ENCODE results near the gene LRBA.

Gene LRBA

DNA sequence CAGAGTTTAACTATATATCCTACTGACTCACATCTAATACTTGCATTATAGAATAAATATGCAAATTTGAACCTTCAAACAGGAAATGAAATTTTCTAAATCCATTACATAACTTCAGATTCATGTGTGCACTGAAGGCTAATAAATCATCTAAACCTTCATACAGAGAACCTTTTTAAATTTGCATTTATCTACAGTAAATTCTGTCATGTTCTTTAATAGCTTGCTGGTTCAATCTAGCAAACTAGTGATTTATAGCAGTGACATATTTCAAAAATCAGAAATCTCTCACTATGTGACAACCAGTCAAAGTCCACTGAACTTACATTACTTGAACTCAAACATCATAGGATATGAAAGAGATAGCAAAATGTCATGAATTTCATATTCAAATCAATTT lies 65.1 kb downstream of the LRBA start:
- Histone ChIP-seq H3K9me3 (ENCODE audit: control insufficient read depth, insufficient read depth, low read length) (no peaks in the 10 kb centered on the region), H3K36me3 (ENCODE audit: control insufficient read depth, insufficient read depth, low read length) (no peaks in the 10 kb centered on the region), H3K9ac (ENCODE audit: low read depth, low read length) (no peak overlapping the region), H3K27me3 (ENCODE audit: control insufficient read depth, insufficient read depth, low read length) (no peaks in the 10 kb centered on the region), H3K4me3 (ENCODE audit: low read depth, low read length) (no peak overlapping the region), H3K4me1 (ENCODE audit: control insufficient read depth, insufficient read depth, low read length) (no peaks in the 10 kb centered on the region)

DNA sequence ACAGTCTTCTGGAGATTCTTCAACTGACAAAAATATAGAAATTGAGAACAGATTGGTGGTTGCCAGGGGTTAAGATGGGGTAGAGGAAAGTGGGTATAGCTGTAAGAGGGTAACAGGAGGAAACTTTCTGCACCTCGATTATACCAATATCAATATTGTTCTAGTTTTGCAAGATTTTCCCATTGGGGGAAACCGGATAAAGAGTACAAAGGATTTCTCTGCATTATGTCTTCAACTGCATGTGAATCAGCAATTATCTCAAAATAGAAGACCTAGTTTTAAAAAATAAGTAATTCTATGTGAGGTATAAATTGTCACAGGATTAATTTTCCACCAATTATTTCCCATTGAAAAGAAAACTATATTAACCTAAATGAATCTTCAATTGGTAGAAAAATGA lies 65.7 kb downstream of the LRBA start:
- Histone ChIP-seq H3K27me3 (ENCODE audit: control insufficient read depth, insufficient read depth, low read length) (no peaks in the 10 kb centered on the region), H3K4me1 (ENCODE audit: control insufficient read depth, insufficient read depth, low read length) (no peaks in the 10 kb centered on the region), H3K9me3 (ENCODE audit: control insufficient read depth, insufficient read depth, low read length) (no peaks in the 10 kb centered on the region), H3K9ac (ENCODE audit: low read depth, low read length) (no peak overlapping the region), H3K4me3 (ENCODE audit: low read depth, low read length) (no peak overlapping the region), H3K36me3 (ENCODE audit: control insufficient read depth, insufficient read depth, low read length) (no peaks in the 10 kb centered on the region)

DNA sequence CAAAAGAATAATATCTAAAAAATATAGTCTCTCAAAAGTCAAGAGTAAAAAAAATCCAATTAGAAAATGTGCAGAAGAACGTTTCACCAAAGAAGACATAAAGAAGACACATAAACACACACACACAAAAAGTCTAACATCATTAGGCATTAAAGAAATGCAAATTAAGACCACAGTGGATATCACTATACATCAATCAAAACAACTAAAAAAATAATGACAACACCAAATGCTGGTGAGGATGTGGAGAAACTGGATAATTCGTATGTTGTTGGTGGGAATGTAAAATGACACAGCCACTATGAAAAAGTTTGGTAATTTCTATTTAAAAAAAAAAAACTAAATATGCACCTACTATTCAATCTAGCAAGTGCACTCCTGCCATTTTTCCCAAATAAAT lies 66.4 kb downstream of the LRBA start:
- no peaks in the 10 kb centered on the region for H3K27me3 ChIP-seq (ENCODE audit: control insufficient read depth, insufficient read depth, low read length)

DNA sequence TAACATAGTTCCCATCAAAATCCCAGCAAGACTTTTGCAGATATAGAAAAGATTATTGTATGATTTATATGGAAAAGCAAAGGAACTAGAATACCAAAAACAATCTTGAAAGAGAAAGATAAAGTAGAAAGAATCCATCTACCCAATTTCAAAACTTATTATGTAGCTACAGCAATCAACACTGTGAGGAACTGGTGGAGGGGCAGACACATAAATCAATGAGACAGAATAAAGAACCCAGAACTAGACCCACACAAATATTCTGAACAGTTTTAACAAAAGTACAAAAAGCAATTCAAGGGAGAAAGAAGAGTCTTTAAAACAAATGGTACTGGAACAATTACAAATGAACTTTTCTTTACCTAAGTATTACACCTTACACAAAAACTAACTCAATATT lies 67.0 kb downstream of the LRBA start:
- Histone ChIP-seq H3K36me3 (ENCODE audit: control insufficient read depth, insufficient read depth, low read length) (no peaks in the 10 kb centered on the region), H3K4me1 (ENCODE audit: control insufficient read depth, insufficient read depth, low read length) (no peaks in the 10 kb centered on the region), H3K4me3 (ENCODE audit: low read depth, low read length) (no peak overlapping the region), H3K9ac (ENCODE audit: low read depth, low read length) (no peak overlapping the region), H3K9me3 (ENCODE audit: control insufficient read depth, insufficient read depth, low read length) (no peaks in the 10 kb centered on the region), H3K27me3 (ENCODE audit: control insufficient read depth, insufficient read depth, low read length) (no peaks in the 10 kb centered on the region)

More for the DNA sequence above, 66.4 kb downstream of the LRBA start:
- no peaks in the 10 kb centered on the region for H3K4me1 ChIP-seq (ENCODE audit: control insufficient read depth, insufficient read depth, low read length)
- no peaks in the 10 kb centered on the region for H3K9me3 ChIP-seq (ENCODE audit: control insufficient read depth, insufficient read depth, low read length)
- H3K9ac ChIP-seq (ENCODE audit: low read depth, low read length): no peak overlapping the region
- no peaks in the 10 kb centered on the region for H3K36me3 ChIP-seq (ENCODE audit: control insufficient read depth, insufficient read depth, low read length)
- no peak overlapping the region for H3K4me3 ChIP-seq (ENCODE audit: low read depth, low read length)

DNA sequence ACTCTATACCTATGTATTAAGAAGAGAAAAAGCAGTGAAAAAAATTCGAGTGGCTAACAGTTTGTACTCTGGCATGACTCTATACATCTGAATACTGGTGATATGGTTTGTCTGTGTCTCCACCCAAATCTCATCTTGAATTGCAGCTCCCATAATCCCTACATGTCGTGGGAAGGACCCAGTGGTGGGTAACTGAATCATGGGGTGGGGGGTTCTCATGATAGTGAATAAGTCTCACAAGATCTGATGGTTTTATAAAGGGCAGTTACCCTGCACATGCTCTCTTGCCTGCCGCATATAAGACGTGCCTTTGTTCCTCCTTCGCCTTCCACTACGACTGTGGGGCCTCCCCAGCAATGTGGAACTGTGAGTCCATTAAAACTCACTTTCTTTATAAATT lies 70.4 kb downstream of the LRBA start:
- no peaks in the 10 kb centered on the region for H3K9me3 ChIP-seq (ENCODE audit: control insufficient read depth, insufficient read depth, low read length)
- no peaks in the 10 kb centered on the region for H3K36me3 ChIP-seq (ENCODE audit: control insufficient read depth, insufficient read depth, low read length)
- H3K9ac ChIP-seq (ENCODE audit: low read depth, low read length): no peak overlapping the region
- no peaks in the 10 kb centered on the region for H3K4me1 ChIP-seq (ENCODE audit: control insufficient read depth, insufficient read depth, low read length)
- no peaks in the 10 kb centered on the region for H3K27me3 ChIP-seq (ENCODE audit: control insufficient read depth, insufficient read depth, low read length)
- H3K4me3 ChIP-seq (ENCODE audit: low read depth, low read length): no peak overlapping the region

DNA sequence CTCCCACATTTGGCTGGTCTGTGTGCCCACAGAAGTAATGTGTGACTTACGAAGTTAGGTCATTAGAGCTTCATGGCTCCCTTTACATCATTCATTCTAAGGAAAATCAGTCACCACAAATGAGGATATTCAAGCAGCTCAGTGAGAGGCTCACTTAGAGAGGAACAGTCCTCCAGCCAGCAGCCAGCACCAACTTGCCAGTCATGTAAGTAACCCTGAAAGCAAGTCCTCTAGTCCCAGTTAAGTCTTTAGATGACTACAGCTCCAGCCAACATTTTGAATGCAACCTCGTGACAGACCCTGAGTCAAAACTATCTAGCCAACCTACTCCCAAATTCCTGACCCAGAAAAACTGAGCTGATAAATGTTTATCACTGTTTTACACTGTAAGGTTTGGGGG lies 71.3 kb downstream of the LRBA start:
- Histone ChIP-seq H3K9ac (ENCODE audit: low read depth, low read length) (no peak overlapping the region), H3K9me3 (ENCODE audit: control insufficient read depth, insufficient read depth, low read length) (no peaks in the 10 kb centered on the region), H3K4me1 (ENCODE audit: control insufficient read depth, insufficient read depth, low read length) (peaks cover 4% of the 10 kb centered on the region), H3K27me3 (ENCODE audit: control insufficient read depth, insufficient read depth, low read length) (no peaks in the 10 kb centered on the region), H3K4me3 (ENCODE audit: low read depth, low read length) (no peak overlapping the region), H3K36me3 (ENCODE audit: control insufficient read depth, insufficient read depth, low read length) (no peaks in the 10 kb centered on the region)

DNA sequence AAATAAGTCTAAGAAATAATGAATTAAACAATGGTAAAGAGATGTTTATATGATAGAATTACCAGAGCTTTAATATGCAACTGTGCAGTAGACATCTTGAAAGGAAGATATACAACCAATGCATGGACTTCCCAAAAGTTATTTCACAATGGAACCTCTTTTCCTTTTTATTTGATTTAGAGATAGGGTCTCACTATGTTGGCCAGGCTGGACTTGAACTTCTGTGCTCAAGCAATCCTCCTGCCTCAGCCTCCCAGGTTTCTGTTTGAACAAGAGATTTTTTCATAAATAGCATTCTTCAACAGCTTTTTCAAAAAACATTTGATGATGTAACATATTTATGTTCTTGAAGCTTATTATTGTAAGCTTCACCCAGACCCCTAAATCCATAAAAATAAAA lies 72.0 kb downstream of the LRBA start:
- Histone ChIP-seq H3K36me3 (ENCODE audit: control insufficient read depth, insufficient read depth, low read length) (no peaks in the 10 kb centered on the region), H3K4me3 (ENCODE audit: low read depth, low read length) (no peak overlapping the region), H3K9ac (ENCODE audit: low read depth, low read length) (no peak overlapping the region), H3K9me3 (ENCODE audit: control insufficient read depth, insufficient read depth, low read length) (no peaks in the 10 kb centered on the region), H3K4me1 (ENCODE audit: control insufficient read depth, insufficient read depth, low read length) (peaks cover 4% of the 10 kb centered on the region), H3K27me3 (ENCODE audit: control insufficient read depth, insufficient read depth, low read length) (no peaks in the 10 kb centered on the region)

DNA sequence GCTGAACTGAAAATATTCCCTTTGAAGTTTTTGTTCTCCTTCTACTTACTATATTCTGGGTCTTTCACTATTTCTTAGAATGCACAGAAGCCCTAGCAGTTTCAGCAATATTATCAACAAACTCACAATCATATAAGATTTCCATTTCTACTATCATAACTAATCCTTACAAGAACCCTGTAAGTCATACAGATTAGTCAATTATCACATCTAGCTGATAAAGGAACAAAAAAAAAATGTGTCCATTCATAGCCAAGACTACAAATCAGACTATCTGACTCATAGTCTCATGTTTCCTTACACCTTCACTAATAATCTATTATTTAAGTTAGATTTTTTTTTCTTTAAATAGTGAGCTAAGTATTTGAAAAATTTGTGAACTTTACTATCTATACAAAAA lies 72.5 kb downstream of the LRBA start:
- no peaks in the 10 kb centered on the region for H3K9me3 ChIP-seq (ENCODE audit: control insufficient read depth, insufficient read depth, low read length)
- H3K4me3 ChIP-seq (ENCODE audit: low read depth, low read length): no peak overlapping the region
- no peaks in the 10 kb centered on the region for H3K27me3 ChIP-seq (ENCODE audit: control insufficient read depth, insufficient read depth, low read length)
- H3K36me3 ChIP-seq (ENCODE audit: control insufficient read depth, insufficient read depth, low read length): no peaks in the 10 kb centered on the region
- no peak overlapping the region for H3K9ac ChIP-seq (ENCODE audit: low read depth, low read length)
- peaks cover 4% of the 10 kb centered on the region for H3K4me1 ChIP-seq (ENCODE audit: control insufficient read depth, insufficient read depth, low read length)

DNA sequence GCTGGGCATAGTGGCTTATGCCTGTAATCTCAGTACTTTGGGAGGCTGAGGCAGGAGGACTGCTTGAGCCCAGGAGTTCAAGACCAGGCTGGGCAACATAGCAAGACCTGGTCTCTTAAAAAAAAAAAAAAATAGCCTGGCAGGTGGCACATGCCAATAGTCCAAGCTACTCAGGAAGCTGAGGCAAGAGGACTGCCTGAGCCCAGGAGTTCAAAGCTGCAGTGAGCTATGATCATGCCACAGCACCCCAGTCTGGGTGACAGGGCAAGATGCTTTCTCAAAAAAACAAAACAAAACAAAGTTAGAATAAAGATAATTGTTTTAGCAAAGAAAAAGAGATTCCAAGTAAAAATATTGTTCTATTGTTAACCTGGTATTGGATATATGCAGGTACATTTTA lies 75.0 kb downstream of the LRBA start:
- Histone ChIP-seq H3K4me3 (ENCODE audit: low read depth, low read length) (no peak overlapping the region), H3K9me3 (ENCODE audit: control insufficient read depth, insufficient read depth, low read length) (no peaks in the 10 kb centered on the region), H3K27me3 (ENCODE audit: control insufficient read depth, insufficient read depth, low read length) (no peaks in the 10 kb centered on the region), H3K4me1 (ENCODE audit: control insufficient read depth, insufficient read depth, low read length) (peaks cover 4% of the 10 kb centered on the region), H3K9ac (ENCODE audit: low read depth, low read length) (no peak overlapping the region), H3K36me3 (ENCODE audit: control insufficient read depth, insufficient read depth, low read length) (no peaks in the 10 kb centered on the region)

DNA sequence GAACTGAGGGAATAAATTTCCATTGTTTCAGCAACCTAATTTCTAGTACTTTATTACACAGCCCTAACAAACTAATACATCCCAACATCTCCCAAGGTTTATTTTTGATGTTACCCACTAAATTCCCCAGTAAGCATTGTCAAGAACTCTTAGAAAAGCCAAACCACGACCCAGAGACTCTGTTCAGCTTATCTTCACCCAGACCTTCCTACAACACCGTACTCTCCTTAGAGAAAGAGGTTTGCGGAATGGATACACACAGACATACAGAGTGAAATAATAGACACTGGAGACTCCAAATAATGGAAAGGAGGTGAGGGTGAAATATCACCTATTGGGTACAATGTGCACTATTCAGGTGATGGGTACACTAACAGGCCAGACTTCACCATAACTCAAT lies 75.6 kb downstream of the LRBA start:
- no peak overlapping the region for H3K4me3 ChIP-seq (ENCODE audit: low read depth, low read length)
- H3K36me3 ChIP-seq (ENCODE audit: control insufficient read depth, insufficient read depth, low read length): no peaks in the 10 kb centered on the region
- H3K4me1 ChIP-seq (ENCODE audit: control insufficient read depth, insufficient read depth, low read length): peaks cover 4% of the 10 kb centered on the region
- H3K27me3 ChIP-seq (ENCODE audit: control insufficient read depth, insufficient read depth, low read length): no peaks in the 10 kb centered on the region
- no peaks in the 10 kb centered on the region for H3K9me3 ChIP-seq (ENCODE audit: control insufficient read depth, insufficient read depth, low read length)
- H3K9ac ChIP-seq (ENCODE audit: low read depth, low read length): no peak overlapping the region

DNA sequence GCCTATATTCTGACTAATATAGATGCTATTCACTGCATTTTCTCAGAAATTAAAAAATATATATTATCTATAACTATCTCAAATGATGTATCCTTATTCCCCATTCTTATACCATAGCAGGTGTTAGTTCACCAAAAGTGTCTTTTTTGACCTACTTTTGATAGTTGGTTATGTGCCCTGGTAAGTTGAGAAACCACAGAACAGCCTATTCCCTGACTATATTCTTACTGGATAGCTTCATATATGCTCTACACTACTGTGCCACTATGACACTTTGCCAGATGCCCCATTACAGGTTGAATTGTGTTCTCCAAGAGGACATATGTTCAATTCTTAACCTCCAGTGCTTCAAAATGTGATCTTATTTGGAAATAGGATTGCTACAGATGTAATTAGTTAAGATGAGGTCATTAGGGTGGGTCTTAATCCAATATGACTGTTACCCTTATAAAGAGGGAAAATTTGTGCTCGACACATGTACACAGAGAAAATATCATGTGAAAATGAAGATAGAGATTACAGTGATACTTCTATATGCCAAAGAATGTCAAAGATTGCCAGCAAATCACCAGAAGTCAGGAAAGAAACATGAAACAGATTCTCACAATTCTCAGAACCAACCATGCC lies 76.1 kb downstream of the LRBA start:
- H3K4me1 ChIP-seq (ENCODE audit: control insufficient read depth, insufficient read depth, low read length): peaks cover 4% of the 10 kb centered on the region
- no peaks in the 10 kb centered on the region for H3K9me3 ChIP-seq (ENCODE audit: control insufficient read depth, insufficient read depth, low read length)
- H3K27me3 ChIP-seq (ENCODE audit: control insufficient read depth, insufficient read depth, low read length): no peaks in the 10 kb centered on the region
- no peaks in the 10 kb centered on the region for H3K36me3 ChIP-seq (ENCODE audit: control insufficient read depth, insufficient read depth, low read length)
- no peak overlapping the region for H3K9ac ChIP-seq (ENCODE audit: low read depth, low read length)
- no peak overlapping the region for H3K4me3 ChIP-seq (ENCODE audit: low read depth, low read length)

DNA sequence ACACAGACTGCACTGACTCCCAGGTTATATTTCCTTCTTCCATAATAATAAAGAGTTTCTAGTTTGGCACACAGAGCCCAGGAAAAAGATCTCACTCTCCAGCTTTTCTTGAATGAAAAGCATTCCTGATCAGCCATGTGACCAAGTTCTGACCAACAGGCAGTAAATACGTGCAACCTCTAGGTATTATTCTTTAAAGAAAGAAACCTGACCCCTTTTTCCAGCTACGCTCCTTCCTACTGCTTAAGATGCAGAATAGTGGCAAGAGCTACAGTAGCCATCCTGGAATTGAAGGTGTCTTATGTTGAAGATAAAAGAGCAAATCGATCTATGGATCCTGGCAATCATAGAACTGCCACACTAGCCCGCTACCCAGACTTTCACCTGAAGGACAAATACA lies 76.7 kb downstream of the LRBA start:
- no peaks in the 10 kb centered on the region for H3K27me3 ChIP-seq (ENCODE audit: control insufficient read depth, insufficient read depth, low read length)
- peaks cover 4% of the 10 kb centered on the region for H3K4me1 ChIP-seq (ENCODE audit: control insufficient read depth, insufficient read depth, low read length)
- no peak overlapping the region for H3K4me3 ChIP-seq (ENCODE audit: low read depth, low read length)
- no peak overlapping the region for H3K9ac ChIP-seq (ENCODE audit: low read depth, low read length)
- no peaks in the 10 kb centered on the region for H3K36me3 ChIP-seq (ENCODE audit: control insufficient read depth, insufficient read depth, low read length)
- H3K9me3 ChIP-seq (ENCODE audit: control insufficient read depth, insufficient read depth, low read length): no peaks in the 10 kb centered on the region

All from iPS-15b (cell line).